SH-SY5Y (cell line): Measurements from ENCODE around the gene FOXR1.

Experiments
- GATA2 ChIP-seq: IDR thresholded peaks from 2 replicates; pipeline ENCODE4 v1.6.1; 2011; ENCODE audit warnings: mild to moderate bottlenecking, low read depth, low read length
- GATA3 ChIP-seq: IDR thresholded peaks from 2 replicates; pipeline ENCODE4 v1.6.1; 2011; ENCODE audit warnings: low read depth, mild to moderate bottlenecking, low read length, moderate library complexity

DNA sequence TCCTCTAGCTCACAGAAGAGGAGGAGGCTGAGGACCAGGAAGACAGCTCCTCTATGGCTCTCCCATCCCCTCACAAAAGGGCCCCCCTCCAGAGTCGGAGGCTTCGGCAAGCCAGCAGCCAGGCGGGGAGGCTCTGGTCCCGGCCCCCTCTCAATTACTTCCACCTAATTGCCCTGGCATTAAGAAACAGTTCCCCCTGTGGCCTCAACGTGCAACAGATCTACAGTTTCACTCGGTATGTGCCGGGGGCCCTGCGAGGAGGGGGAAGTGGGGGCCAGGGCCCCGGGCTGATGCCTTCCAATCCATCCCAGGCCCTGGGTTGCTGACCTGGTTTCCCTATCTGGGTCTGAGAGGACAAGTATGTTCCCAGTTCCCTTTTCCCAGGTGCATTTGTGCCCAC is 7.9 kb downstream of the FOXR1 start:
- TF ChIP-seq GATA2 (no peak), GATA3 (no peak)
